Memory B cell (primary cell): ENCODE data around the gene BATF.

Source experiments
- ATAC-seq: fragments of 150-1000 bp; cut with Tn5 transposase; 2 replicates; pipeline ENCODE4 v1.10.0; 2021; ENCODE audit warnings: low read depth, mild to moderate bottlenecking, moderate library complexity
- DNase-seq, 2 donors: peaks; one replicate each; pipeline ENCODE4 v3.0.0; 2022; ENCODE audit warnings: low spot score in 2 of 2
- H3K27ac Mint-ChIP-seq: one replicate; pipeline ENCODE4 v1.8.0; 2022; ENCODE audit warnings: mild to moderate bottlenecking, moderate library complexity, mixed read lengths
- H3K27me3 Mint-ChIP-seq: one replicate; pipeline ENCODE4 v1.8.0; 2022; ENCODE audit warnings: mixed read lengths
- H3K36me3 Mint-ChIP-seq: one replicate; pipeline ENCODE4 v1.8.0; 2022; ENCODE audit warnings: mild to moderate bottlenecking, mixed read lengths
- H3K4me1 Mint-ChIP-seq: one replicate; pipeline ENCODE4 v1.8.0; 2022; ENCODE audit warnings: mixed read lengths
- H3K4me3 Mint-ChIP-seq: one replicate; pipeline ENCODE4 v1.8.0; 2022; ENCODE audit warnings: mild to moderate bottlenecking, moderate library complexity, mixed read lengths
- H3K9me3 Mint-ChIP-seq: one replicate; pipeline ENCODE4 v1.8.0; 2022; ENCODE audit warnings: mixed read lengths

BATF gene

GRCh38 chr14:75493592-75494087 is 28.6 kb upstream of the BATF start:
- Mint-ChIP-seq H3K9me3 (no peaks in the 10 kb centered on the region), H3K27ac (no peak overlapping the region), H3K36me3 (no peaks in the 10 kb centered on the region), H3K27me3 (peaks cover 2% of the 10 kb centered on the region), H3K4me3 (no peak overlapping the region), H3K4me1 (peaks cover 23% of the 10 kb centered on the region)
- DNase-seq: no peak
- ATAC-seq: no peak

DNA sequence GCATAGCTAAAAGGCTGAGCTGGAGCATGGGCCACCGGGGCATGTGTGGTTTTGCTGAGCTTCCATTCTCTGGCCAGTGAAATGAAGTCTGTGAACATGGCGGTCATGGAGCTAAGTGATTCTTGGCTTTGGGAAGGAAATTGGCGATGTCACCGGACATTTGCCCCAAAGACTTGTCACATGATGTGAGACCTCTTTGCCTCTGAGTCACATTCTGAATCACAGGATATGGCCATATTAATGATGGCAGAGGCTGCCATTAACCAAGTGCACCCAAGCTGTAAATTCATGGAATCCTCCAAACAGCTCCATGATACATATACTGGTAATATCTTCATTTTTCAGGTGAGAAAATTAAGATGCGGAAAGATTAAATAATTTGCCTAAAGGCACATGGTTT is 27.4 kb upstream of the BATF start:
- H3K4me1 Mint-ChIP-seq: peaks cover 22% of the 10 kb centered on the region
- no peak overlapping the region for H3K27ac Mint-ChIP-seq
- no peak for DNase-seq
- no peak for ATAC-seq
- H3K9me3 Mint-ChIP-seq: no peaks in the 10 kb centered on the region
- no peaks in the 10 kb centered on the region for H3K27me3 Mint-ChIP-seq
- H3K36me3 Mint-ChIP-seq: no peaks in the 10 kb centered on the region
- H3K4me3 Mint-ChIP-seq: no peak overlapping the region

- DNase-seq: no peak
- no peak for ATAC-seq
- Mint-ChIP-seq H3K9me3 (no peaks in the 10 kb centered on the region), H3K27me3 (no peaks in the 10 kb centered on the region), H3K4me1 (peaks cover 22% of the 10 kb centered on the region), H3K36me3 (no peaks in the 10 kb centered on the region), H3K4me3 (no peak overlapping the region), H3K27ac (no peak overlapping the region)
These were observed 26.9 kb upstream of the BATF start for GRCh38 chr14:75495399-75495798.

DNA sequence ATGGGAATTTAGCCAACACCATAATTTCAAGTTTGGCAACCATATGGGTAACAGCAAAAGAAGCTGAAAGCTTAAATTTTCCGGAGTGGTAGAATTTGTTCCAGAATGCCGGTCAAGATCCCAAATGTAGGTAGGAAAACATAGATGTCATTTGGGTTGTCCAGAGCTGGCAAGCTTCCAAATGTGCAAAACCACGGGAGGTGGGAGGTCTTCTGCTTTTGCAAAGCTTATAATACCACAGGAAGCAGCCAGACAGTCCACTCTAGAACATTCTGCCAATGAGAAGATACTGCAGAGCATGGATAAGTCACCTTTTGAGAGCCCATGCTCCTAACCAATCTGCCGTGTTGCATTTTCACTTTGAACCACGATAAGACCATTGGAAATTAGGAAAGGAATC is 26.4 kb upstream of the BATF start:
- no peak for DNase-seq
- ATAC-seq: no peak
- Mint-ChIP-seq H3K9me3 (no peaks in the 10 kb centered on the region), H3K36me3 (no peaks in the 10 kb centered on the region), H3K4me1 (peaks cover 22% of the 10 kb centered on the region), H3K27me3 (no peaks in the 10 kb centered on the region), H3K27ac (no peak overlapping the region), H3K4me3 (no peak overlapping the region)

GRCh38 chr14:75496755-75497154 is 25.5 kb upstream of the BATF start:
- H3K27me3 Mint-ChIP-seq: no peaks in the 10 kb centered on the region
- peaks cover 22% of the 10 kb centered on the region for H3K4me1 Mint-ChIP-seq
- H3K4me3 Mint-ChIP-seq: no peak overlapping the region
- H3K27ac Mint-ChIP-seq: no peak overlapping the region
- DNase-seq: no peak
- no peaks in the 10 kb centered on the region for H3K9me3 Mint-ChIP-seq
- H3K36me3 Mint-ChIP-seq: no peaks in the 10 kb centered on the region
- ATAC-seq: no peak

DNA sequence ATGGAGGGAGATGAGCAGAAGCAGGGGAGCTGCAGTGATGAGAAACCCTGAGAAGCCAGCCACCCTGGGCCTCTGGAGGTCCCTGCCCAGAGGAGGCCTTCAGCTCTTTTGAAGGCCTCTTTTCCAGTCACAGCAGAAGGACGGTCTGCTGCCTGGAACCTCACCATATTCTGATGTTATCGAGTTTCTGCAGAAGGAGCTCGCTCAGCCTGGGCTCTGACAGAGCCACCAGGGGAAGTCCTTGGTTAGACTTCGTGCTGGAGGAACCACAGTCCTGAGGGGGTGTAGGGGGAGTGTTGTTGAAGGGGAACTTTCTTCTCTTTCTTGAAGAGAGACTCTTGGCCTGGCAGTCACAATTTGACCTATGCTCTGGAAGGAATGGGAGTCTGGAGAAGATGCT is 25.1 kb upstream of the BATF start:
- peak; percentile 93 for ATAC-seq
- H3K9me3 Mint-ChIP-seq: no peaks in the 10 kb centered on the region
- H3K36me3 Mint-ChIP-seq: no peaks in the 10 kb centered on the region
- H3K4me3 Mint-ChIP-seq: peak overlapping the region; percentile 22
- peaks cover 22% of the 10 kb centered on the region for H3K4me1 Mint-ChIP-seq
- peak overlapping the region; percentile 15 for H3K27ac Mint-ChIP-seq
- no peaks in the 10 kb centered on the region for H3K27me3 Mint-ChIP-seq
- peak in 1 of 2 donors; percentile 31 for DNase-seq

DNA sequence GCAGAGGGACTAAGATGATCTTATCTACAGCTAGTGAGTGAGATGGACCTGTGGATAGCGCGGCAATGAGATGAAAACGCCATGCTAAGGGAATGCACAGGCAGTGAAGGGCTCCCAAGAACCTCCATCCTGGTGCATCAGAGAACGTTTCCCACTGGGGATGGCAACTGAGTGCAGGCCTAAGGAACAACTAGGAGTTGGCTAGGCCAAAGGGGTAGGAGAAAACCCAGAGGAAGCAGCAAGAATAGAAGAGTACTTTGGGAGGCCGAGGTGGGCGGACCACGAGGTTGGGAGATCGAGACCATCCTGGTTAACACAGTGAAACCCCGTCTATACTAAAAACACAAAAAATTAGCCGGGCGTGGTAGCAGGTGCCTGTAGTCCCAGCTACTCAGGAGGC is 24.6 kb upstream of the BATF start:
- no peak for ATAC-seq

GRCh38 chr14:75499084-75499875 is 23.0 kb upstream of the BATF start:
- Mint-ChIP-seq H3K9me3 (no peaks in the 10 kb centered on the region), H3K27me3 (no peaks in the 10 kb centered on the region), H3K36me3 (no peaks in the 10 kb centered on the region), H3K27ac (no peak overlapping the region), H3K4me3 (no peak overlapping the region), H3K4me1 (peaks cover 18% of the 10 kb centered on the region)
- DNase-seq (no peak), ATAC-seq (no peak)

More for the DNA sequence above, 24.6 kb upstream of the BATF start:
- Mint-ChIP-seq H3K4me3 (peak overlapping the region; percentile 22), H3K36me3 (no peaks in the 10 kb centered on the region), H3K27ac (peak overlapping the region; percentile 15), H3K4me1 (peaks cover 22% of the 10 kb centered on the region), H3K9me3 (no peaks in the 10 kb centered on the region), H3K27me3 (no peaks in the 10 kb centered on the region)
- no peak for DNase-seq

DNA sequence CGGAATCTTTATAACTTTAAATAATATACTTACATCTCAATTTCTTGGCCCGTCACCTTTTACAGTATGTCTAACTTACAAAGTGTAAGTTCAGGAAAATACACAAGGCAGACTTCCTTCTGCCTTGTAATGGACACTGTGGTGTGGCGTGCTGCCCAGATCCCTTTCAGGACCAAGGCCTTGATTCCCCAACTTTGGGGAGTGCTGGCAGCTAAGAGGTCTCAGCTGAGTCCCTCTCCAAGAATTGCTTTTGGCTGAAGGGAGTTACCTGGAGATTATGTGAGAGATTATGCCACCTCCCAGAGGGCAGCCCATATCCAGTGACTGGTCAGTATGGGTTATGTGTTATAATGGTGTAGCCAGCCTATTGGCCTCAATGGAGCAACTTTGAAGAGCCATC is 21.2 kb upstream of the BATF start:
- Mint-ChIP-seq H3K27me3 (no peaks in the 10 kb centered on the region), H3K9me3 (peaks cover 2% of the 10 kb centered on the region), H3K36me3 (no peaks in the 10 kb centered on the region), H3K27ac (no peak overlapping the region), H3K4me1 (peaks cover 17% of the 10 kb centered on the region), H3K4me3 (no peak overlapping the region)
- DNase-seq: peak in 1 of 2 donors; percentile 5
- no peak for ATAC-seq

DNA sequence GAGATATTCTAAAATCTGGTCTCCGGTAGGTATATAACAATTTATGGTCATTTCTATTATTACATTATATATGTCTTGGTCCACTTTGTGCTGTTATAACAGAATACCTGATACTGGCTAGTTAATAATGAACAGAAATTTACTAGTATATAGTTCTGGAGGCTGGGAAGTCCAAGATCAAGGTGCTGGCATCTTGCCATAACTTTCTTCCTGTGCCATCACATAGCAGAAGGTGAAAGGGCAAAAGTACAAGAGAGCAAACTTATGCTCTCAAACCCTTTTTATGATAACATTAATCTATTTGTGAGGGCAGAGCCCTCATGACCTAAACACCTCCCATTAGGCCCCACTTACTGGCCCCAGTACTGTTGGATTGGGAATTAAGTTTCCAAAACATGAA is 17.9 kb upstream of the BATF start:
- Mint-ChIP-seq H3K36me3 (peaks cover 1% of the 10 kb centered on the region), H3K4me1 (no peaks in the 10 kb centered on the region), H3K4me3 (no peak overlapping the region), H3K9me3 (peaks cover 4% of the 10 kb centered on the region), H3K27ac (no peak overlapping the region), H3K27me3 (no peaks in the 10 kb centered on the region)
- DNase-seq (no peak), ATAC-seq (no peak)

DNA sequence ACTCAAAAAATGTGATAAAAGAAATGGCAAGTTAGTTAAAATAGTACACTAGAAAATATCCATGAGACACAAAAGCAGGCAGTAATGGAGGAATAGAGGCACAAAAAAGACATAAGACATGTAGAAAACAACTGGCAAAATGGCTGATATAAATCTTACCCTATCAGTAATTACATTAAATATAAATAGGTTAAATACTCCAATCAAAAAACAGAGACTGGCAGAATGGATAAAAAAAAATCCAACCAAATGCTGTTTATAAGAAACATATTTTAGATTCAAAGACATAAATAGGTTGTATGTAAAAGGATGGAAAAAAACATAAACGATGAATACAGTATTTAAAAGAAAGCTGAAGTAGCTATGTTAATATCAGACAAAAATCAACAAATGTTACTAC is 15.3 kb upstream of the BATF start:
- no peak for DNase-seq
- Mint-ChIP-seq H3K9me3 (peaks cover 9% of the 10 kb centered on the region), H3K27me3 (no peaks in the 10 kb centered on the region), H3K4me3 (no peak overlapping the region), H3K4me1 (no peaks in the 10 kb centered on the region), H3K36me3 (peaks cover 1% of the 10 kb centered on the region), H3K27ac (no peak overlapping the region)
- ATAC-seq: no peak

GRCh38 chr14:75510547-75510946 is 11.7 kb upstream of the BATF start:
- ATAC-seq: no peak
- Mint-ChIP-seq H3K27me3 (no peaks in the 10 kb centered on the region), H3K9me3 (peaks cover 10% of the 10 kb centered on the region), H3K4me3 (no peak overlapping the region), H3K4me1 (peaks cover 11% of the 10 kb centered on the region), H3K36me3 (peaks cover 1% of the 10 kb centered on the region), H3K27ac (no peak overlapping the region)
- DNase-seq: no peak

- H3K4me1 Mint-ChIP-seq: peaks cover 16% of the 10 kb centered on the region
- peaks cover 1% of the 10 kb centered on the region for H3K36me3 Mint-ChIP-seq
- H3K9me3 Mint-ChIP-seq: peaks cover 8% of the 10 kb centered on the region
- no peaks in the 10 kb centered on the region for H3K27me3 Mint-ChIP-seq
- H3K27ac Mint-ChIP-seq: no peak overlapping the region
- H3K4me3 Mint-ChIP-seq: no peak overlapping the region
- no peak for ATAC-seq
- no peak for DNase-seq
These were observed 11.1 kb upstream of the BATF start for GRCh38 chr14:75511201-75511600.

DNA sequence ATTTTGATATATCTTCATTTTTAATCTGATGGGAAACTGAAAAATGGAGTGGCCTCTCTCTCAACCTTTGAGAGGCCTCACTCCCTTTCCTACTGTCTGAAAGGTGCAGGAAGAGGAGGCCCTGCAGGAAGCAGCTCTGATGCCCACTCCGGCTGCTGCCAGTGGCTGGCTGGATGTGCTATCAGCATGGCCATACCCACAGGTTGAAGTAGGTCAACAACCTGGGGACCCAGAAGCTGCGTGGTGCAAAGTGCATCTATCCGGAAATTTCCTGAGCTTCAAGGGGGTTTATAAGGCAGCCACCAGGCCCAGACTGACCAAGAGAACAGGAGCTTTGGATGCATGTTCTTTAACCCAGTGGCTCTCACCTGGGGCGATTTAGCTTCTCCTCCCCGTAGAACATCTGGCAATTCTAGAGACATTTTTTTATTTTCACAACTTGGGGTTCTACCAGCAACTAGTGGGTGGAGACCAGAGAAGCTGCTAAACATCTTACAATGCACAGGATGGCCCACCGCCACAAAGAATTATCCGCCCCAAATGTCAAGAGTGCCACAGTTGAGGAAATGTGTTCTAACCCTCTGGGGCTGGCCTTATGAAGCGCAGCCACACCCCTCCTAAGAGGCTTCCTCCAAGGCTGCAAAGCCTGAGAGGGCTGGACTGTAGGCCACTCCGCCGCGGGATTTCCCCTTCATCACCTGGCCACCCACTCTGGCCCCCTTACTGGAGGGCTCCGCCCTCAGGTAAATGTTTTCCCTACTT is 8.2 kb upstream of the BATF start:
- H3K36me3 Mint-ChIP-seq: no peaks in the 10 kb centered on the region
- DNase-seq (peak in 1 of 2 donors; percentile 29), ATAC-seq (peak; percentile 42)
- H3K4me3 Mint-ChIP-seq: peak overlapping the region; percentile 90
- peaks cover 6% of the 10 kb centered on the region for H3K9me3 Mint-ChIP-seq
- H3K4me1 Mint-ChIP-seq: peaks cover 27% of the 10 kb centered on the region
- H3K27me3 Mint-ChIP-seq: no peaks in the 10 kb centered on the region
- H3K27ac Mint-ChIP-seq: peak overlapping the region; percentile 88
